ENCODE measurements around the gene PNKD. TPM values are rescaled to one million over a fixed set of nuclear protein-coding genes. Genes with fewer than 3 reads are reported as not detected.

Gene PNKD
- total RNA-seq, 1 donor from 2014 or later, result 58.4 TPM

DNA sequence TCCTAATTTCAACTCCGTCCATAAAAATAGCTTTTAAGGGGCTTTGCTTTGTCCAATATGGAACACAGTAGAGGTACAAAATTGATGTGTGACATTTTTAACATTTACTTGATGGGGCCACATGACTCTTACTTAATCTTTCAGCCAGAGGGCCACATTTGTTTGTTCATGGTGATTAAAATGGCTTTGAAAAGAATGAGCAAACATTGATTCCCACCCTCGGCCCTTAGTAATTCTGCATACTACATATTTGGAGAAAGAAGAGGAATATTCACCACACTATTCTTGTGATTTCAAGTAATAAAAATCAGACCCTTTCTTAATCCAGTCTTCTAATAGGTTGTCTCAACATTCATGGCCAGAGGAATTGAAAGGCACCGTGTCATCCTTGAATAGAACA is 35.8 kb upstream of the PNKD start:
- H3K27ac Mint-ChIP-seq, result peak overlapping the region; percentile 12
- no peak overlapping the region for H3K4me3 Mint-ChIP-seq
- H3K27me3 Mint-ChIP-seq, result no peaks in the 10 kb centered on the region
- H3K4me1 Mint-ChIP-seq (ENCODE audit: unreplicated experiment), result no peaks in the 10 kb centered on the region
- DNase-seq (ENCODE audit: extremely low spot score, unreplicated experiment), result no peak
- peaks cover 41% of the 10 kb centered on the region for H3K36me3 Mint-ChIP-seq
- H3K9me3 Mint-ChIP-seq, result no peaks in the 10 kb centered on the region
- TF ChIP-seq, protein P1, sequence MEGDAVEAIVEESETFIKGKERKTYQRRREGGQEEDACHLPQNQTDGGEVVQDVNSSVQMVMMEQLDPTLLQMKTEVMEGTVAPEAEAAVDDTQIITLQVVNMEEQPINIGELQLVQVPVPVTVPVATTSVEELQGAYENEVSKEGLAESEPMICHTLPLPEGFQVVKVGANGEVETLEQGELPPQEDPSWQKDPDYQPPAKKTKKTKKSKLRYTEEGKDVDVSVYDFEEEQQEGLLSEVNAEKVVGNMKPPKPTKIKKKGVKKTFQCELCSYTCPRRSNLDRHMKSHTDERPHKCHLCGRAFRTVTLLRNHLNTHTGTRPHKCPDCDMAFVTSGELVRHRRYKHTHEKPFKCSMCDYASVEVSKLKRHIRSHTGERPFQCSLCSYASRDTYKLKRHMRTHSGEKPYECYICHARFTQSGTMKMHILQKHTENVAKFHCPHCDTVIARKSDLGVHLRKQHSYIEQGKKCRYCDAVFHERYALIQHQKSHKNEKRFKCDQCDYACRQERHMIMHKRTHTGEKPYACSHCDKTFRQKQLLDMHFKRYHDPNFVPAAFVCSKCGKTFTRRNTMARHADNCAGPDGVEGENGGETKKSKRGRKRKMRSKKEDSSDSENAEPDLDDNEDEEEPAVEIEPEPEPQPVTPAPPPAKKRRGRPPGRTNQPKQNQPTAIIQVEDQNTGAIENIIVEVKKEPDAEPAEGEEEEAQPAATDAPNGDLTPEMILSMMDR (conservative IDR thresholded peaks at IDR 0.05), result no peak

GRCh38 chr2:218235017-218235416 is 35.3 kb upstream of the PNKD start:
- TF ChIP-seq, protein P1 (conservative IDR thresholded peaks at IDR 0.05), result no peak
- Mint-ChIP-seq H3K4me3 (no peak overlapping the region), H3K9me3 (no peaks in the 10 kb centered on the region), H3K4me1 (ENCODE audit: unreplicated experiment) (no peaks in the 10 kb centered on the region), H3K27me3 (no peaks in the 10 kb centered on the region), H3K27ac (no peak overlapping the region), H3K36me3 (peaks cover 41% of the 10 kb centered on the region)
- DNase-seq (ENCODE audit: extremely low spot score, unreplicated experiment), result no peak

DNA sequence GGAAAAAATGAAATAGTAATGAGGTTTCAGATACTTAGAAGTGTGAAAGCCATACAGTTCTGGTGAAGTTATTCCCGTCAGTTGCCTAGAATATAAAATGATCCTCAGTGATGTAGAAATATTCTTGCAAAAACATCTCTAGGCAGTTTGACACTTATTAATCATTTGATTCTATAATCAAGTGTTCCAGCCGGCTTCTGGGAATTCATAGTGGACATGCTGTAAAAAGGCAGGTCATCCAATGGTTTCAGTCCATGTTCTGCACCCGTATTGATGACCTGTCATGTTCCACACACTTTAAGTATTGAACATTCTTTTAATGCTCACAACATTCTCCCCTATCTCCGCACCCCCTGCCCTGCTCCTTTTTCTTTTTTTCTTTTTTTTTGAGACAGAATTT is 33.5 kb upstream of the PNKD start:
- H3K36me3 Mint-ChIP-seq, result peaks cover 31% of the 10 kb centered on the region
- no peaks in the 10 kb centered on the region for H3K9me3 Mint-ChIP-seq
- H3K27me3 Mint-ChIP-seq, result no peaks in the 10 kb centered on the region
- H3K4me1 Mint-ChIP-seq (ENCODE audit: unreplicated experiment), result no peaks in the 10 kb centered on the region
- TF ChIP-seq, protein P1 (conservative IDR thresholded peaks at IDR 0.05), result no peak
- H3K27ac Mint-ChIP-seq, result no peak overlapping the region
- no peak overlapping the region for H3K4me3 Mint-ChIP-seq
- DNase-seq (ENCODE audit: extremely low spot score, unreplicated experiment), result no peak

DNA sequence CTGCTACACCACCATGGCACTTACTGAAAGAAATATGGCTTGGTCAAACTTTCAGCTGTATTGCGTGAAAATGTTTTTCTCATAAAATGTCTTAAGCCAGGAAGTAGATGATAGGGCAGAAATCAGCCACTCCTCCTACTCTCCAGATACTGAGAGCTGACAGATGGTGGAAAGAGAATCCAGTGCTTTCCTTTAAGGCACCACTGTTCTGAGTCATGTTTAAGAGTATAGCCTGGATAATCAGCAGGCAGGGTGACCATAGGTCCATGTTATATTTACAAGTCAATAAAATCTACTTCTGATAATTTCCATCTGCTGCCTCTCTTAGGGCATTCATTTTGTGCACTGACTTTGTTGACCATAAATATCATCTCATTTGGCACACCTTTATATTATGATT is 31.4 kb upstream of the PNKD start:
- H3K4me1 Mint-ChIP-seq (ENCODE audit: unreplicated experiment), result no peaks in the 10 kb centered on the region
- peaks cover 25% of the 10 kb centered on the region for H3K36me3 Mint-ChIP-seq
- H3K9me3 Mint-ChIP-seq, result no peaks in the 10 kb centered on the region
- no peak for DNase-seq (ENCODE audit: extremely low spot score, unreplicated experiment)
- TF ChIP-seq, protein P1 (conservative IDR thresholded peaks at IDR 0.05), result no peak
- H3K4me3 Mint-ChIP-seq, result no peak overlapping the region
- no peak overlapping the region for H3K27ac Mint-ChIP-seq
- no peaks in the 10 kb centered on the region for H3K27me3 Mint-ChIP-seq

GRCh38 chr2:218244204-218244603 is 26.1 kb upstream of the PNKD start:
- H3K4me1 Mint-ChIP-seq (ENCODE audit: unreplicated experiment), result peaks cover 8% of the 10 kb centered on the region
- H3K4me3 Mint-ChIP-seq, result peak overlapping the region; percentile 65
- peak overlapping the region; percentile 86 for H3K27ac Mint-ChIP-seq
- TF ChIP-seq, protein P1 (conservative IDR thresholded peaks at IDR 0.05), result no peak
- peaks cover 19% of the 10 kb centered on the region for H3K36me3 Mint-ChIP-seq
- no peak for DNase-seq (ENCODE audit: extremely low spot score, unreplicated experiment)
- H3K27me3 Mint-ChIP-seq, result no peaks in the 10 kb centered on the region
- H3K9me3 Mint-ChIP-seq, result no peaks in the 10 kb centered on the region

DNA sequence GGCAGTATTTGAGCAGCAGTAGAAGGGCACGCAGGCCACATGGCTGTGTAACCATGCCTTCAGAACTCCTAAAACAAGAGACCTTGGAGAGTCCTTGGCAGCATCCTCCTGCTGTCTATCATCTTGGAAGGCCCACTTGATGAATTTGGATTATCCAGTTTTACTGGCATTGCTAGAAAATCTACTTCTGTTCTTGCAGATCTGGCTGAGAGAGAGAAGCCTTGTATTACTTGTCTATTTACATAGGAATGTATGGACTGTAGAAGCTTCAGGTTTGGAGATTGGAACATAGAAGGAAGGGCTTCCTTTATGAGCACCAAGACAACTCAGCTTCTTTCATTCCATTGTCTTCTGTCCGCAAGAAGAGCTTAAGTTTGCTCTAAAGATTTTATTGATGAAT is 25.7 kb upstream of the PNKD start:
- H3K9me3 Mint-ChIP-seq, result no peaks in the 10 kb centered on the region
- H3K27me3 Mint-ChIP-seq, result no peaks in the 10 kb centered on the region
- TF ChIP-seq, protein P1 (conservative IDR thresholded peaks at IDR 0.05), result no peak
- peak overlapping the region; percentile 86 for H3K27ac Mint-ChIP-seq
- peaks cover 20% of the 10 kb centered on the region for H3K36me3 Mint-ChIP-seq
- H3K4me3 Mint-ChIP-seq, result peak overlapping the region; percentile 65
- DNase-seq (ENCODE audit: extremely low spot score, unreplicated experiment), result no peak
- H3K4me1 Mint-ChIP-seq (ENCODE audit: unreplicated experiment), result peaks cover 8% of the 10 kb centered on the region

All from type B pancreatic cell (in vitro differentiated cells).